Tibial nerve (tissue), 4 donors: ENCODE data around the gene TLCD2.

Source experiments
- CTCF ChIP-seq, 5 experiments: fragments of 200-600 bp in 3 of 5; fragments of 450-650 bp in 2 of 5; sonication (generic) in 3 of 5; IDR thresholded peaks; one replicate each; pipeline ENCODE4 v1.5.1; 2016 to 2019; ENCODE audit warnings: antibody characterized with exemption in 5 of 5, mild to moderate bottlenecking in 3 of 5, moderate library complexity in 2 of 5
- EP300 ChIP-seq, 2 donors: sonication (generic); formaldehyde crosslinking; IDR thresholded peaks; one replicate each; pipeline ENCODE4 v1.6.1; 2017; ENCODE audit warnings: antibody characterized with exemption in 2 of 2, mild to moderate bottlenecking in 1 of 2
- POLR2A ChIP-seq, 2 donors: fragments of 450-650 bp; IDR thresholded peaks; one replicate each; pipeline ENCODE4 v1.6.1; 2017; ENCODE audit warnings: antibody characterized with exemption in 2 of 2, mild to moderate bottlenecking in 2 of 2, moderate library complexity in 2 of 2

GRCh38 chr17:1755827-1756262 lies 45.7 kb upstream of the TLCD2 start:
- TF ChIP-seq CTCF (IDR thresholded peaks at IDR 0.05) (no peak), EP300 (IDR thresholded peaks at IDR 0.05) (no peak), POLR2A (IDR thresholded peaks at IDR 0.05) (no peak)
